Hematopoietic multipotent progenitor cell treated with erythropoietin and hydrocortisone succinate and interleukin-3 and kit ligand, for 8 days (in vitro differentiated cells): ENCODE measurements around the gene P2RY14.

Experiments used
- DNase-seq: peaks from one replicate; pipeline ENCODE4 v3.0.0-alpha.2; 2015

Gene P2RY14

GRCh38 chr3:151278230-151278629, at the start of gene P2RY14:
P2RY14 (minus strand) TSS chr3:151278542; CDS start chr3:151214316, 64,226 bp downstream.
- peak; percentile 27 for DNase-seq

- peak; percentile 40 for DNase-seq
These were observed 49.3 kb upstream of the P2RY14 start for GRCh38 chr3:151327571-151328198.

- DNase-seq = no peak
These were observed 44.2 kb upstream of the P2RY14 start for GRCh38 chr3:151322511-151322910.

- no peak for DNase-seq
These were observed 43.2 kb upstream of the P2RY14 start for GRCh38 chr3:151321526-151321925.

GRCh38 chr3:151320131-151320530, 41.8 kb upstream of the P2RY14 start:
- no peak for DNase-seq

GRCh38 chr3:151319628-151320027, 41.3 kb upstream of the P2RY14 start:
- no peak for DNase-seq

GRCh38 chr3:151318991-151319390, 40.6 kb upstream of the P2RY14 start:
- DNase-seq = no peak

GRCh38 chr3:151318313-151318712, 40.0 kb upstream of the P2RY14 start:
- no peak for DNase-seq

GRCh38 chr3:151316267-151316991, 38.1 kb upstream of the P2RY14 start, which contains the start of gene GPR87:
GPR87 (minus strand) TSS chr3:151316820; CDS start chr3:151300100, 16,720 bp downstream.
- no peak for DNase-seq

- DNase-seq = no peak
These were observed 37.5 kb upstream of the P2RY14 start for GRCh38 chr3:151315846-151316245.

- no peak for DNase-seq
These were observed 36.8 kb upstream of the P2RY14 start for GRCh38 chr3:151315136-151315535.

GRCh38 chr3:151314593-151314992, 36.3 kb upstream of the P2RY14 start:
- no peak for DNase-seq

- no peak for DNase-seq
These were observed 35.8 kb upstream of the P2RY14 start for GRCh38 chr3:151314137-151314536.

- no peak for DNase-seq
These were observed 34.6 kb upstream of the P2RY14 start for GRCh38 chr3:151312972-151313371.

- DNase-seq = no peak
These were observed 31.2 kb upstream of the P2RY14 start for GRCh38 chr3:151309566-151309965.

GRCh38 chr3:151307583-151308488, 29.5 kb upstream of the P2RY14 start:
- DNase-seq = no peak

- no peak for DNase-seq
These were observed 28.8 kb upstream of the P2RY14 start for GRCh38 chr3:151307131-151307530.

GRCh38 chr3:151306168-151306810, 27.9 kb upstream of the P2RY14 start:
- DNase-seq = no peak

GRCh38 chr3:151305775-151306151, 27.4 kb upstream of the P2RY14 start:
- no peak for DNase-seq

- no peak for DNase-seq
These were observed 26.9 kb upstream of the P2RY14 start for GRCh38 chr3:151305060-151305774.

- DNase-seq = no peak
These were observed 25.4 kb upstream of the P2RY14 start for GRCh38 chr3:151303751-151304150.

GRCh38 chr3:151301787-151302186, 23.4 kb upstream of the P2RY14 start:
- no peak for DNase-seq
